ENCODE data around the gene COL6A2.
A peak's percentile ranks its signal among the peaks of the same experiment; 100 is the strongest.

Gene COL6A2

GRCh38 chr21:46063734-46064680 is 33.9 kb upstream of the COL6A2 start:
- H3K4me3 ChIP-seq (ENCODE audit: insufficient read depth in 1 of 2, low read depth in 1 of 2, low read length in 2 of 2): no peak overlapping the region
- peak overlapping the region; percentile 78 to 88 for H2BK12ac ChIP-seq (ENCODE audit: low read length in 2 of 2)
- H3K18ac ChIP-seq (ENCODE audit: low read depth in 1 of 2, low read length in 2 of 2): peak overlapping the region; percentile 43 to 76
- H3K23ac ChIP-seq (ENCODE audit: low read length in 2 of 2): no peak overlapping the region
- H2BK5ac ChIP-seq (ENCODE audit: low read depth, low read length, poor library complexity, severe bottlenecking): no peak overlapping the region
- H3K9ac ChIP-seq (ENCODE audit: low read length): peak overlapping the region; percentile 96
- 90% methylated on average over 30 of the region's 30 CpGs for WGBS
- H2BK120ac ChIP-seq (ENCODE audit: low read depth, low read length): peak overlapping the region; percentile 44
- peaks cover 9% of the 10 kb centered on the region for H3K9me3 ChIP-seq (ENCODE audit: control insufficient read depth, low read length)
- no peaks in the 10 kb centered on the region for H3K27me3 ChIP-seq (ENCODE audit: control insufficient read depth in 1 of 2, insufficient read depth in 1 of 2, low read length in 2 of 2)
- peak overlapping the region; percentile 43 for H4K8ac ChIP-seq (ENCODE audit: low read length)
- H3K36me3 ChIP-seq (ENCODE audit: control insufficient read depth in 1 of 2, insufficient read depth in 2 of 2, low read depth in 1 of 2, low read length in 2 of 2): peaks cover 0 to 3% of the 10 kb centered on the region in 2 experiments
- peak overlapping the region in 1 of 2 experiments; percentile 53 for H3K14ac ChIP-seq (ENCODE audit: low read length in 2 of 2)
- peak overlapping the region; percentile 40 for H2AK5ac ChIP-seq (ENCODE audit: low read length, severe bottlenecking)
- no peak overlapping the region for H3K4me2 ChIP-seq (ENCODE audit: low read length, poor library complexity, severe bottlenecking)
- peaks cover 27% of the 10 kb centered on the region for H3K4me1 ChIP-seq (ENCODE audit: control insufficient read depth, insufficient read depth, low read depth, low read length)
- H3K4ac ChIP-seq (ENCODE audit: low read depth in 1 of 2, low read length in 2 of 2): peak overlapping the region; percentile 12 to 25
- H2BK15ac ChIP-seq (ENCODE audit: low read depth, poor library complexity, severe bottlenecking): peak overlapping the region; percentile 73
- no peaks in the 10 kb centered on the region for H3K79me1 ChIP-seq (replicated peaks; ENCODE audit: low read length, poor library complexity, severe bottlenecking)
- no peak overlapping the region for H2AFZ ChIP-seq (ENCODE audit: low read depth, low read length)
- H3K27ac ChIP-seq (ENCODE audit: low read length, poor library complexity, severe bottlenecking): no peak overlapping the region
- DNase-seq: no peak
- peak overlapping the region; percentile 5 for H4K91ac ChIP-seq (ENCODE audit: low read length)

- peak overlapping the region; percentile 65 for H2BK120ac ChIP-seq (ENCODE audit: low read depth, low read length)
- H3K27ac ChIP-seq (ENCODE audit: low read length, poor library complexity, severe bottlenecking): peak overlapping the region; percentile 42
- peak overlapping the region; percentile 98 for H4K91ac ChIP-seq (ENCODE audit: low read length)
- H3K14ac ChIP-seq (ENCODE audit: low read length in 2 of 2): peak overlapping the region in 1 of 2 experiments; percentile 94
- peak overlapping the region in 1 of 2 experiments; percentile 50 for H3K4me3 ChIP-seq (ENCODE audit: insufficient read depth in 1 of 2, low read depth in 1 of 2, low read length in 2 of 2)
- peak overlapping the region; percentile 59 for H3K4me2 ChIP-seq (ENCODE audit: low read length, poor library complexity, severe bottlenecking)
- H2BK12ac ChIP-seq (ENCODE audit: low read length in 2 of 2): peak overlapping the region; percentile 71 to 99
- H2BK5ac ChIP-seq (ENCODE audit: low read depth, low read length, poor library complexity, severe bottlenecking): no peak overlapping the region
- no peaks in the 10 kb centered on the region for H3K27me3 ChIP-seq (ENCODE audit: control insufficient read depth in 1 of 2, insufficient read depth in 1 of 2, low read length in 2 of 2)
- peaks cover 9% of the 10 kb centered on the region for H3K9me3 ChIP-seq (ENCODE audit: control insufficient read depth, low read length)
- H3K23ac ChIP-seq (ENCODE audit: low read length in 2 of 2): peak overlapping the region in 1 of 2 experiments; percentile 37
- H3K36me3 ChIP-seq (ENCODE audit: control insufficient read depth in 1 of 2, insufficient read depth in 2 of 2, low read depth in 1 of 2, low read length in 2 of 2): peaks cover 0 to 3% of the 10 kb centered on the region in 2 experiments
- no peak for DNase-seq
- H3K4me1 ChIP-seq (ENCODE audit: control insufficient read depth, insufficient read depth, low read depth, low read length): peaks cover 25% of the 10 kb centered on the region
- H3K79me1 ChIP-seq (replicated peaks; ENCODE audit: low read length, poor library complexity, severe bottlenecking): no peaks in the 10 kb centered on the region
- peak overlapping the region; percentile 61 for H2BK15ac ChIP-seq (ENCODE audit: low read depth, poor library complexity, severe bottlenecking)
- peak overlapping the region; percentile 78 to 94 for H3K18ac ChIP-seq (ENCODE audit: low read depth in 1 of 2, low read length in 2 of 2)
- peak overlapping the region; percentile 33 for H4K8ac ChIP-seq (ENCODE audit: low read length)
- peak overlapping the region; percentile 62 to 75 for H3K4ac ChIP-seq (ENCODE audit: low read depth in 1 of 2, low read length in 2 of 2)
- no peak overlapping the region for H2AFZ ChIP-seq (ENCODE audit: low read depth, low read length)
- peak overlapping the region; percentile 96 for H3K9ac ChIP-seq (ENCODE audit: low read length)
- H2AK5ac ChIP-seq (ENCODE audit: low read length, severe bottlenecking): peak overlapping the region; percentile 49
- WGBS: 78% methylated on average over 13 of the region's 13 CpGs
Measured at GRCh38 chr21:46064870-46065214, 33.1 kb upstream of the COL6A2 start.

GRCh38 chr21:46065215-46065913 is 32.5 kb upstream of the COL6A2 start:
- H3K4me1 ChIP-seq (ENCODE audit: control insufficient read depth, insufficient read depth, low read depth, low read length): peaks cover 21% of the 10 kb centered on the region
- peak overlapping the region; percentile 62 to 75 for H3K4ac ChIP-seq (ENCODE audit: low read depth in 1 of 2, low read length in 2 of 2)
- peak overlapping the region in 1 of 2 experiments; percentile 61 for H3K23ac ChIP-seq (ENCODE audit: low read length in 2 of 2)
- 31% methylated on average over 17 of the region's 22 CpGs for WGBS
- peaks cover 0 to 3% of the 10 kb centered on the region in 2 experiments for H3K36me3 ChIP-seq (ENCODE audit: control insufficient read depth in 1 of 2, insufficient read depth in 2 of 2, low read depth in 1 of 2, low read length in 2 of 2)
- peak overlapping the region in 1 of 2 experiments; percentile 50 for H3K4me3 ChIP-seq (ENCODE audit: insufficient read depth in 1 of 2, low read depth in 1 of 2, low read length in 2 of 2)
- H3K79me1 ChIP-seq (replicated peaks; ENCODE audit: low read length, poor library complexity, severe bottlenecking): no peaks in the 10 kb centered on the region
- H3K27ac ChIP-seq (ENCODE audit: low read length, poor library complexity, severe bottlenecking): peak overlapping the region; percentile 42
- H4K91ac ChIP-seq (ENCODE audit: low read length): peak overlapping the region; percentile 98
- H3K9ac ChIP-seq (ENCODE audit: low read length): peak overlapping the region; percentile 96
- peak overlapping the region in 1 of 2 experiments; percentile 94 for H3K14ac ChIP-seq (ENCODE audit: low read length in 2 of 2)
- no peaks in the 10 kb centered on the region for H3K27me3 ChIP-seq (ENCODE audit: control insufficient read depth in 1 of 2, insufficient read depth in 1 of 2, low read length in 2 of 2)
- H4K8ac ChIP-seq (ENCODE audit: low read length): peak overlapping the region; percentile 41
- no peak overlapping the region for H2BK5ac ChIP-seq (ENCODE audit: low read depth, low read length, poor library complexity, severe bottlenecking)
- DNase-seq: peak; percentile 90
- no peak overlapping the region for H2AK5ac ChIP-seq (ENCODE audit: low read length, severe bottlenecking)
- H2BK15ac ChIP-seq (ENCODE audit: low read depth, poor library complexity, severe bottlenecking): peak overlapping the region; percentile 61
- H3K9me3 ChIP-seq (ENCODE audit: control insufficient read depth, low read length): peaks cover 9% of the 10 kb centered on the region
- H2AFZ ChIP-seq (ENCODE audit: low read depth, low read length): no peak overlapping the region
- peak overlapping the region; percentile 71 to 99 for H2BK12ac ChIP-seq (ENCODE audit: low read length in 2 of 2)
- H3K4me2 ChIP-seq (ENCODE audit: low read length, poor library complexity, severe bottlenecking): peak overlapping the region; percentile 59
- H2BK120ac ChIP-seq (ENCODE audit: low read depth, low read length): peak overlapping the region; percentile 65
- H3K18ac ChIP-seq (ENCODE audit: low read depth in 1 of 2, low read length in 2 of 2): peak overlapping the region; percentile 78 to 94

All from mesenchymal stem cell (in vitro differentiated cells and primary cell).